A549 treated with AZD2906 at 1 μM for 4 hours (cell line): ENCODE data around the gene ZNF697. TPM values are rescaled to one million over a fixed set of nuclear protein-coding genes. Genes with fewer than 3 reads are reported as not detected.

Experiments used
- total RNA-seq: library from RNA; stranded (reverse); fragments of 200-300 nt; extraction: Qiagen RNA extraction; gene quantifications from 5 replicates; pipeline ENCODE4 v1.2.3, GENCODE V29; 2022

ZNF697 gene
- 1.4 to 1.7 TPM (median 1.4 TPM) in 5 replicates for total RNA-seq

DNA sequence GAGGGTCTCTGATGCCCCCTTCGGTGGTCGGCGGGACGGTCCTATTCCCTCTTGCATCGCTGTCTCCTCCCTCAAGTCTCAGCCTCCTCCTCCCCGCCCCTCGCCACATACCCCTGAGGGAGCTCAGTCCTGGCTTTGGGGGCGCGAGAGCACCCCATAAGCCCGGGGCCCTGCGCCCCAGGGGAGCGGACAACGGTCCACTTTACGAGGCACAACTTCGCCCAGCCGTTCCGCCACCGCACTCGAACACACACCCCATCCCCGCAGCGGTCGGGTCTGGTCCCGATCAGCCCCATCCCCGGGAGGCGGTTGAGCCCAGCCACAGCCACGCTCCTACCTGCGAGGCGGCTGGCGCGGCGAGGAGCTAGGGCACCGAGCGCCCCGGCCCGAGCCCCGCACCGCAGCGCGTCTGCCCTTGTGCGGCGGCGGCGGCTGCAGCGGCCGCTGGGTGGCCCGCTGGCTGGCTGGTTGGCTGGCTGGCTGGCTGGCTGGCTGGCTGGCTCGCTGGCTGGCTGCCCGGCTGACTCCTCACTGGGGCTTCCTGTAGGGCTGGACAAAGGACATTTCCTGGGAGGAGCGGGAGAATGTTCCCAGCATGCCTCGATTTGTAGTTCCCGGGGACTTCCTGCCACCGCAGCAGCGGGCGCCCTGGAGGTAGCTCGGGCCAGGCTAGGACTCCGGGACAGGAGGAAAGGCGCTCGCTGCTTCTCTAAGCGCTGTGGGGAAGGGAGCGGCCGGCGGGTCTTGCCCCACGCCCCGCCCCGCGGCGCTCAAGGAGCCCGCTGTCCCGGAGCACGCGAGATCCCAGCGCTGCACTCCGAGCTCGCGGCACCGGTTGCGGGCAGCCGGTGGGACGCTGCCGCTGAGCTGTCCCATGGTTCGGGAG lies at the start of gene ZNF697:
ZNF697 (minus strand) TSS at position 533 of the 886 bp plus-strand sequence. CDS start 22,166 bp downstream, outside the sequence.

Other genes with a start within 250 kb of the ZNF697 start
- not detected in 5 replicates for gene HSD3B2, start 233.1 kb downstream of the ZNF697 start, total RNA-seq
- gene HSD3B1, start 141.1 kb downstream of the ZNF697 start, total RNA-seq, result 0.03 TPM in 1 of 5 replicates, not detected in the others
- 70.2 to 89.3 TPM (median 81.4 TPM) in 5 replicates for gene PHGDH, start 63.7 kb upstream of the ZNF697 start, total RNA-seq
- gene HMGCS2, start 120.6 kb upstream of the ZNF697 start, total RNA-seq, result not detected in 5 replicates
- gene REG4, start 163.2 kb upstream of the ZNF697 start, total RNA-seq, result not detected in 5 replicates
- not detected in 5 replicates for gene ADAM30, start 248.2 kb upstream of the ZNF697 start, total RNA-seq